K562 (cell line): ENCODE results near the gene SV2C. TPM values are rescaled to one million over a fixed set of nuclear protein-coding genes. Genes with fewer than 3 reads are reported as not detected.

Experiments
- ATAC-seq: fragments of 200-7000 bp; cut with Tn5 transposase; 3 replicates; pipeline ENCODE4 v1.9.1; 2020; ENCODE audit warnings: moderate library complexity
- BruUV-seq: library from RNA; stranded (reverse); fragments of 400-500 nt; replicated peaks from 2 replicates; lab custom pipeline; 2021; lab: Mats Ljungman, UMichigan
- CTCF ChIA-PET: fragments of 300-600 bp; formaldehyde crosslinking; extraction: SDS; loops from one replicate; lab custom pipeline; 2021; ENCODE audit warnings: low intra/inter-chr PET ratio; lab: Yijun Ruan, JAX
- POLR2A ChIA-PET: fragments of 300-600, 350-650 bp; sonication (Branson Sonifier 250); formaldehyde crosslinking; extraction: SDS; loops from one replicate; lab custom pipeline; 2021; ENCODE audit warnings: antibody characterized with exemption, inconsistent platforms; lab: Yijun Ruan, JAX
- DNase-seq, 4 experiments: peaks; one replicate each; pipeline versions ENCODE4 v3.0.0 to v3.0.0-alpha.2; 2011 to 2018; ENCODE audit warnings: low spot score in 3 of 4, mixed read lengths in 3 of 4; ENCODE audit errors: extremely low read depth in 1 of 4
- FAIRE-seq: peaks from 2 replicates; lab custom pipeline; 2011; peaks lifted over from hg19 to GRCh38; lab: Jason Lieb, UNC
- H2AFZ ChIP-seq: 2 replicates; pipeline ENCODE4 v1.6.0; 2011; ENCODE audit warnings: low read depth, low read length, control low read depth, inconsistent platforms
- H3K27ac ChIP-seq: fragments of 200-600 bp; 3 replicates; pipeline ENCODE4 v1.8.0; 2011; ENCODE audit warnings: low read depth, mild to moderate bottlenecking, control low read depth, inconsistent platforms, low read length, moderate library complexity, mixed read lengths; ENCODE audit errors: extremely low read depth
- H3K27me3 ChIP-seq, 2 experiments: fragments of 300-600 bp in 1 of 2; 2 replicates in 1 of 2; 3 replicates in 1 of 2; pipeline versions ENCODE4 v1.6.0 to v1.8.0; 2011; ENCODE audit warnings: inconsistent platforms in 2 of 2, low read length in 2 of 2, mild to moderate bottlenecking in 1 of 2, mixed read lengths in 1 of 2, moderate library complexity in 1 of 2; ENCODE audit not compliant: control insufficient read depth in 2 of 2, insufficient read depth in 2 of 2
- H3K36me3 ChIP-seq: fragments of 300-600 bp; 3 replicates; pipeline ENCODE4 v1.8.0; 2011; ENCODE audit warnings: mild to moderate bottlenecking, low read length, inconsistent platforms; ENCODE audit not compliant: control insufficient read depth, insufficient read depth
- H3K4me1 ChIP-seq, 2 experiments: fragments of 200-600 bp in 1 of 2; replicated peaks in 1 of 2; 2 replicates in 1 of 2; 3 replicates in 1 of 2; pipeline versions ENCODE4 v1.5.1 to v1.8.0; 2011; ENCODE audit warnings: inconsistent platforms in 2 of 2, low read length in 2 of 2, mild to moderate bottlenecking in 1 of 2, mixed read lengths in 1 of 2, moderate library complexity in 1 of 2; ENCODE audit not compliant: control insufficient read depth in 2 of 2, insufficient read depth in 2 of 2
- H3K4me2 ChIP-seq: 2 replicates; pipeline ENCODE4 v1.6.1; 2011; ENCODE audit warnings: low read length, control low read depth, inconsistent platforms, mixed read lengths; ENCODE audit not compliant: insufficient read depth
- H3K4me3 ChIP-seq: fragments of 200-600 bp; sonication (generic), shearing (Covaris generic); 2 replicates; pipeline ENCODE4 v1.5.1; 2016; ENCODE audit warnings: control low read depth, inconsistent platforms
- H3K79me2 ChIP-seq: fragments of 200-600 bp; 3 replicates; pipeline ENCODE4 v1.8.0; 2011; ENCODE audit warnings: low read length, inconsistent platforms; ENCODE audit not compliant: control insufficient read depth, insufficient read depth
- H3K9ac ChIP-seq, 2 experiments: 2 replicates each; pipeline versions ENCODE4 v1.6.0 to v1.6.1; 2011; ENCODE audit warnings: low read depth in 2 of 2, low read length in 2 of 2, control low read depth in 1 of 2, inconsistent platforms in 1 of 2, mild to moderate bottlenecking in 1 of 2, mixed read lengths in 1 of 2; ENCODE audit not compliant: insufficient read depth in 1 of 2
- H3K9me1 ChIP-seq: one replicate; pipeline ENCODE4 v1.6.0; 2011; ENCODE audit warnings: inconsistent platforms, mild to moderate bottlenecking, low read length, moderate library complexity; ENCODE audit not compliant: control insufficient read depth, insufficient read depth
- H3K9me3 ChIP-seq: replicated peaks from 2 replicates; pipeline ENCODE4 v1.5.1; 2011; ENCODE audit warnings: low read depth, low read length, inconsistent platforms; ENCODE audit not compliant: control insufficient read depth, insufficient read depth
- H4K20me1 ChIP-seq: replicated peaks from 2 replicates; pipeline ENCODE4 v1.6.1; 2011; ENCODE audit warnings: low read length, inconsistent platforms, mixed read lengths; ENCODE audit not compliant: control insufficient read depth, insufficient read depth
- ATF1 ChIP-seq, 2 experiments: fragments of 450-650 bp in 1 of 2; IDR thresholded peaks; 2 replicates each; pipeline ENCODE4 v1.6.1; 2016; ENCODE audit warnings: missing compliant biosample characterization in 1 of 2, missing genetic modification characterization in 1 of 2
- FOSL1 ChIP-seq: fragments of 200-800 bp; sonication (Bioruptor generic); conservative IDR thresholded peaks from 2 replicates; pipeline ENCODE4 v1.6.1; 2016; ENCODE audit warnings: missing genetic modification characterization, missing compliant biosample characterization
- MECOM ChIP-seq: fragments of 250-450 bp; sonication (Bioruptor Pico); IDR thresholded peaks from 2 replicates; pipeline ENCODE4 v1.8.0; 2022; ENCODE audit warnings: inconsistent platforms
- RB1 ChIP-seq: fragments of 450-650 bp; IDR thresholded peaks from 2 replicates; pipeline ENCODE4 v1.6.1; 2017; ENCODE audit warnings: low read depth, mild to moderate bottlenecking
- SNIP1 ChIP-seq: fragments of 450-650 bp; IDR thresholded peaks from 2 replicates; pipeline ENCODE4 v1.7.1; 2017; ENCODE audit warnings: low read depth, mild to moderate bottlenecking
- STAT5B ChIP-seq: fragments of 250-450 bp; sonication (Bioruptor Pico); IDR thresholded peaks from 2 replicates; pipeline ENCODE4 v1.8.0; 2021; ENCODE audit warnings: mild to moderate bottlenecking, inconsistent platforms
- STAT6 ChIP-seq: sonication (generic); formaldehyde crosslinking; IDR thresholded peaks from 2 replicates; pipeline ENCODE4 v1.8.1; 2023; ENCODE audit warnings: mild to moderate bottlenecking, missing genetic modification reagents
- TCF7 ChIP-seq: sonication (generic); IDR thresholded peaks from 2 replicates; pipeline ENCODE4 v1.6.1; 2016; ENCODE audit warnings: antibody characterized with exemption, borderline replicate concordance
- ZNF184 ChIP-seq: sonication (generic); formaldehyde crosslinking; IDR thresholded peaks from 2 replicates; pipeline ENCODE4 v1.5.0; 2020; ENCODE audit warnings: missing genetic modification reagents
- ZNF561 ChIP-seq: fragments of 450-650 bp; formaldehyde crosslinking; conservative IDR thresholded peaks from 2 replicates; pipeline ENCODE4 v1.4.0; 2020; ENCODE audit warnings: mild to moderate bottlenecking, moderate library complexity
- WGBS: fragments of 100-300 bp; shearing (Covaris generic); methylation state at CpG from one replicate; pipeline ENCODE4 v1.1.6; 2016; ENCODE audit warnings: low coverage, mixed read lengths; ENCODE audit not compliant: insufficient coverage; ENCODE audit errors: missing lambda C conversion rate; 5-methylcytosine and 5-hydroxymethylcytosine counted together
- in situ Hi-C: fragments of 300-500 bp; cut with MboI; formaldehyde crosslinking; loops from 4 replicates; pipeline ENCODE4 v1.15.0; 2018; ENCODE audit warnings: inconsistent platforms, mixed read lengths
- intact Hi-C: fragments of 100-400 bp; cut with micrococcal nuclease; formaldehyde crosslinking; loops from 2 replicates; pipeline ENCODE4 v1.14.2; 2022
- polyA plus RNA-seq, 8 experiments: library from polyadenylated mRNA; depleted of rRNA in 4 of 8; stranded (reverse) in 5 of 8; unstranded in 3 of 8; fragments of >200 nt; fragmentation: Nextera tagmentation in 2 of 8; fragmentation: Illumina TruSeq in 1 of 8; extraction: Ambion mirVana in 2 of 8; extraction: Trizol in 1 of 8; gene quantifications; 2 replicates each; pipeline versions ENCODE4 v1.2.1 to v1.2.3, GENCODE V29; 2011 to 2014; ENCODE audit warnings: inconsistent platforms in 1 of 8, missing spikeins in 1 of 8
- total RNA-seq, 7 experiments: library from RNA; depleted of rRNA in 6 of 7; stranded (reverse); fragments of >200 nt in 6 of 7; fragmentation: Illumina TruSeq in 2 of 7; extraction: Trizol in 2 of 7; gene quantifications; 2 replicates each; pipeline versions ENCODE4 v1.2.1 to v1.2.3, GENCODE V29; 2011 to 2021; ENCODE audit warnings: low replicate concordance in 1 of 7
- TF ChIP-seq, protein P1 (sequence below), 2 experiments: fragments of 450-650 bp; formaldehyde crosslinking in 1 of 2; IDR thresholded peaks; 2 replicates each; pipeline versions ENCODE4 v1.4.0 to v1.6.1; 2014 to 2020; ENCODE audit warnings: mild to moderate bottlenecking in 2 of 2, borderline replicate concordance in 1 of 2, low read depth in 1 of 2

The SV2C gene
- total and polyA plus RNA-seq, 9 of the 15 experiments (the other 6 are each of a cell fraction or from before 2014, with no cell fraction given) = 0.05 TPM; not detected in 8

DNA sequence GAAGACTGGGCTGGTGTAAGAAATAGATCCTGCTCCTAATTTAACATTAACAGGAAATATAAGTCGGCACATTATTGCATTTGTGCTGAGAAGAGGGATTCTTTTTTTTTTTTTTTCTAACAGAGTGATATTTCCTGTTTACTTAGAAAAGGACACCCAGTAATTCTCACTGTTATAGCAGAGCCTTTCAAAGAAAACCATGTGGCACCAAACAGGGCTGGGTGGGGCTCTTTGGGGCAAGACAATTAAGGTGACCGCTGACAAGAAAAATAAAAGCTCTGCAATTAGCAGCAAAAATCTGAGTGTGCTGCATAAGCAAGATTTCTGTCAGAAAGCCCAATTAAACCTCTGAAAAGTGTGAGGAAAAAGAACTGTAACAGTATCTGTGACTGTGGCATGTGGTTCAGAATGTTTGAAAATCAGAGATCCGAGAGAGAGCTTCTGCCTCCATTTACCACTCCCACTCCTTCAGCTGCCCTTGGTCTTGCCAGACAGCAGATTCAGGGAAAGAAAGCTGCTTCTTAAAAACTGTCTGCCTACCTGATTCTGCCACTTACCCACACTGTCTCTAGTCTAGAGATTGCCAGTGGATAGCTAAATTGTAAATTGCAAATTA, 242.8 kb downstream of the SV2C start:
- no peak for TF ChIP-seq ATF1 (CRISPR knock-in tag; IDR thresholded peaks at IDR 0.05)
- TF ChIP-seq ATF1 (tag; IDR thresholded peaks at IDR 0.05) = no peak
- no peak for TF ChIP-seq TCF7
- TF ChIP-seq, protein P1, sequence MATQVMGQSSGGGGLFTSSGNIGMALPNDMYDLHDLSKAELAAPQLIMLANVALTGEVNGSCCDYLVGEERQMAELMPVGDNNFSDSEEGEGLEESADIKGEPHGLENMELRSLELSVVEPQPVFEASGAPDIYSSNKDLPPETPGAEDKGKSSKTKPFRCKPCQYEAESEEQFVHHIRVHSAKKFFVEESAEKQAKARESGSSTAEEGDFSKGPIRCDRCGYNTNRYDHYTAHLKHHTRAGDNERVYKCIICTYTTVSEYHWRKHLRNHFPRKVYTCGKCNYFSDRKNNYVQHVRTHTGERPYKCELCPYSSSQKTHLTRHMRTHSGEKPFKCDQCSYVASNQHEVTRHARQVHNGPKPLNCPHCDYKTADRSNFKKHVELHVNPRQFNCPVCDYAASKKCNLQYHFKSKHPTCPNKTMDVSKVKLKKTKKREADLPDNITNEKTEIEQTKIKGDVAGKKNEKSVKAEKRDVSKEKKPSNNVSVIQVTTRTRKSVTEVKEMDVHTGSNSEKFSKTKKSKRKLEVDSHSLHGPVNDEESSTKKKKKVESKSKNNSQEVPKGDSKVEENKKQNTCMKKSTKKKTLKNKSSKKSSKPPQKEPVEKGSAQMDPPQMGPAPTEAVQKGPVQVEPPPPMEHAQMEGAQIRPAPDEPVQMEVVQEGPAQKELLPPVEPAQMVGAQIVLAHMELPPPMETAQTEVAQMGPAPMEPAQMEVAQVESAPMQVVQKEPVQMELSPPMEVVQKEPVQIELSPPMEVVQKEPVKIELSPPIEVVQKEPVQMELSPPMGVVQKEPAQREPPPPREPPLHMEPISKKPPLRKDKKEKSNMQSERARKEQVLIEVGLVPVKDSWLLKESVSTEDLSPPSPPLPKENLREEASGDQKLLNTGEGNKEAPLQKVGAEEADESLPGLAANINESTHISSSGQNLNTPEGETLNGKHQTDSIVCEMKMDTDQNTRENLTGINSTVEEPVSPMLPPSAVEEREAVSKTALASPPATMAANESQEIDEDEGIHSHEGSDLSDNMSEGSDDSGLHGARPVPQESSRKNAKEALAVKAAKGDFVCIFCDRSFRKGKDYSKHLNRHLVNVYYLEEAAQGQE (IDR thresholded peaks at IDR 0.05; ENCODE audit: borderline replicate concordance) = no peak
- TF ChIP-seq, protein P1 (CRISPR knock-in tag; IDR thresholded peaks at IDR 0.05; ENCODE audit: low read depth) = no peak
- TF ChIP-seq STAT5B (CRISPR knock-in tag) = no peak
- TF ChIP-seq ZNF184 = no peak
- no peak for TF ChIP-seq ZNF561 (CRISPR knock-in tag)
- no peak for TF ChIP-seq STAT6
- TF ChIP-seq RB1 = no peak
- no peak for TF ChIP-seq MECOM (CRISPR knock-in tag)
- no peak for TF ChIP-seq FOSL1 (tag)
- TF ChIP-seq SNIP1 = no peak
- H3K27ac ChIP-seq = no peak overlapping the region
- no peak overlapping the region for H3K4me3 ChIP-seq
- ChIA-PET CTCF (no interaction called here), POLR2A (interaction anchor here (0.6 to 1.2 kb wide), 5 partner anchors 10 to 1342 kb away, joined by 3 to 4 read pairs (median 3); no protein-coding TSS in a partner anchor)
- in situ Hi-C loops = no loop called here
- H3K79me2 ChIP-seq = no peaks in the 10 kb centered on the region
- no peaks in the 10 kb centered on the region for H3K36me3 ChIP-seq
- no peak for FAIRE-seq
- DNase-seq = no peak
- peaks cover 6 to 10% of the 10 kb centered on the region in 2 experiments; a peak in 2 of 5 replicates for H3K27me3 ChIP-seq
- 13% methylated on average over 3 of the region's 3 CpGs for WGBS
- H3K4me1 ChIP-seq = peaks cover under 1 to 5% of the 10 kb centered on the region in 2 experiments; a peak in 3 of 5 replicates
- no peaks in the 10 kb centered on the region for H3K9me1 ChIP-seq
- no peak for ATAC-seq
- H4K20me1 ChIP-seq = no peaks in the 10 kb centered on the region
- intact Hi-C loops = no loop called here
- no peaks in the 10 kb centered on the region for H3K9me3 ChIP-seq
- no peak overlapping the region for H2AFZ ChIP-seq
- H3K9ac ChIP-seq = no peak overlapping the region
- BruUV-seq = no TSS peak
- H3K4me2 ChIP-seq = no peak overlapping the region
